Astrocyte (in vitro differentiated cells and primary cell): ENCODE results near the gene CPLX1. TPM values are rescaled to one million over a fixed set of nuclear protein-coding genes. Genes with fewer than 3 reads are reported as not detected.

Experiments
- DNase-seq: peaks from one replicate; pipeline ENCODE4 v3.0.0-alpha.2; 2010; ENCODE audit warnings: low read depth
- FAIRE-seq: peaks from 2 replicates; lab custom pipeline; 2011; peaks lifted over from hg19 to GRCh38; lab: Jason Lieb, UNC
- H2AFZ ChIP-seq: 2 replicates; pipeline ENCODE4 v1.6.0; 2012; ENCODE audit warnings: low read depth, low read length, inconsistent platforms
- H3K27ac ChIP-seq: 2 replicates; pipeline ENCODE4 v1.5.1; 2011; ENCODE audit warnings: low read depth, low read length, inconsistent platforms
- H3K27me3 ChIP-seq: 2 replicates; pipeline ENCODE4 v1.6.0; 2011; ENCODE audit warnings: low read length, inconsistent platforms; ENCODE audit not compliant: insufficient read depth
- H3K36me3 ChIP-seq: 2 replicates; pipeline ENCODE4 v1.5.1; 2011; ENCODE audit warnings: low read length, inconsistent platforms; ENCODE audit not compliant: insufficient read depth
- H3K4me1 ChIP-seq: 2 replicates; pipeline ENCODE4 v1.5.1; 2011; ENCODE audit warnings: low read length, inconsistent platforms; ENCODE audit not compliant: insufficient read depth
- H3K4me2 ChIP-seq: 2 replicates; pipeline ENCODE4 v1.6.0; 2012; ENCODE audit warnings: low read length, inconsistent platforms
- H3K4me3 ChIP-seq: 2 replicates; pipeline ENCODE4 v1.5.1; 2011; ENCODE audit warnings: low read depth, mild to moderate bottlenecking, low read length, inconsistent platforms; ENCODE audit not compliant: insufficient read depth
- H3K79me2 ChIP-seq: 2 replicates; pipeline ENCODE4 v1.6.0; 2012; ENCODE audit warnings: mild to moderate bottlenecking, low read length, inconsistent platforms; ENCODE audit not compliant: insufficient read depth
- H3K9ac ChIP-seq: 2 replicates; pipeline ENCODE4 v1.6.0; 2012; ENCODE audit warnings: mild to moderate bottlenecking, low read length, inconsistent platforms
- H3K9me3 ChIP-seq: 2 replicates; pipeline ENCODE4 v1.5.1; 2012; ENCODE audit warnings: low read depth, mild to moderate bottlenecking, low read length, inconsistent platforms; ENCODE audit not compliant: insufficient read depth
- H4K20me1 ChIP-seq: 2 replicates; pipeline ENCODE4 v1.6.0; 2012; ENCODE audit warnings: low read length, inconsistent platforms; ENCODE audit not compliant: insufficient read depth
- H3K27ac Mint-ChIP-seq: one replicate; pipeline ENCODE4 v1.8.0; 2021; ENCODE audit warnings: mild to moderate bottlenecking, mixed read lengths; ENCODE audit not compliant: unreplicated experiment
- H3K27me3 Mint-ChIP-seq: one replicate; pipeline ENCODE4 v1.8.0; 2021; ENCODE audit warnings: low read depth, mixed read lengths; ENCODE audit not compliant: unreplicated experiment
- H3K36me3 Mint-ChIP-seq: one replicate; pipeline ENCODE4 v1.8.0; 2021; ENCODE audit warnings: low read depth, mixed read lengths; ENCODE audit not compliant: unreplicated experiment
- H3K4me1 Mint-ChIP-seq: one replicate; pipeline ENCODE4 v1.8.0; 2021; ENCODE audit warnings: low read depth, mixed read lengths; ENCODE audit not compliant: unreplicated experiment
- H3K4me3 Mint-ChIP-seq: one replicate; pipeline ENCODE4 v1.8.0; 2021; ENCODE audit warnings: mild to moderate bottlenecking, moderate library complexity, mixed read lengths; ENCODE audit not compliant: unreplicated experiment
- H3K9me3 Mint-ChIP-seq: one replicate; pipeline ENCODE4 v1.8.0; 2021; ENCODE audit warnings: mild to moderate bottlenecking, mixed read lengths; ENCODE audit not compliant: unreplicated experiment
- CTCF ChIP-seq: IDR thresholded peaks from 2 replicates; pipeline ENCODE4 v1.5.1; 2011; ENCODE audit warnings: low read depth, mild to moderate bottlenecking, inconsistent platforms, low read length, moderate library complexity; ENCODE audit not compliant: insufficient read depth
- EZH2 ChIP-seq: IDR thresholded peaks from 2 replicates; pipeline ENCODE4 v1.6.1; 2012; ENCODE audit warnings: mild to moderate bottlenecking, low read length, inconsistent platforms; ENCODE audit not compliant: insufficient read depth
- total RNA-seq: library from RNA; stranded (reverse); gene quantifications from 2 replicates; pipeline ENCODE4 v1.2.1, GENCODE V29; 2021

CPLX1 gene
- total RNA-seq, 1 donor from 2014 or later: 1.9 TPM

GRCh38 chr4:735583-735982, 90.3 kb downstream of the CPLX1 start:
- Histone ChIP-seq H3K27me3 (no peaks in the 10 kb centered on the region), H3K4me3 (no peak overlapping the region), H3K27ac (no peak overlapping the region), H3K36me3 (peaks cover 38% of the 10 kb centered on the region), H2AFZ (no peak overlapping the region), H3K9ac (no peak overlapping the region), H3K9me3 (no peaks in the 10 kb centered on the region), H3K4me1 (peaks cover 2% of the 10 kb centered on the region), H3K4me2 (no peak overlapping the region), H3K79me2 (peaks cover 4% of the 10 kb centered on the region), H4K20me1 (peaks cover 32% of the 10 kb centered on the region)
- Mint-ChIP-seq H3K27ac (no peak overlapping the region), H3K36me3 (peaks cover 23% of the 10 kb centered on the region), H3K4me3 (no peak overlapping the region), H3K4me1 (no peaks in the 10 kb centered on the region), H3K27me3 (no peaks in the 10 kb centered on the region), H3K9me3 (no peaks in the 10 kb centered on the region)
- no peak for DNase-seq
- no peak for FAIRE-seq
- no peak for TF ChIP-seq EZH2
- TF ChIP-seq CTCF: no peak

Other genes with a start within 250 kb of the CPLX1 start
- gene TMEM271, start 249.8 kb downstream of the CPLX1 start, total RNA-seq: 4.4 and 6.2 TPM in 2 replicates
- gene PDE6B, start 200.6 kb downstream of the CPLX1 start, total RNA-seq: 2.8 and 3.7 TPM in 2 replicates
- gene ATP5ME, start 151.9 kb downstream of the CPLX1 start, total RNA-seq: 255 and 263 TPM in 2 replicates
- 17.5 and 21.9 TPM in 2 replicates for gene MYL5, start 151.6 kb downstream of the CPLX1 start, total RNA-seq
- gene SLC49A3, start 137.0 kb downstream of the CPLX1 start, total RNA-seq: 6.2 and 9.2 TPM in 2 replicates
- gene PCGF3, start 120.3 kb downstream of the CPLX1 start, total RNA-seq: 61.1 and 65.7 TPM in 2 replicates
- gene GAK, start 106.2 kb upstream of the CPLX1 start, total RNA-seq: 86.9 and 89.9 TPM in 2 replicates
- gene TMEM175, start 106.3 kb upstream of the CPLX1 start, total RNA-seq: 22.1 and 27.8 TPM in 2 replicates
- 19.0 and 20.2 TPM in 2 replicates for gene DGKQ, start 147.4 kb upstream of the CPLX1 start, total RNA-seq
- 20.5 and 27.0 TPM in 2 replicates for gene IDUA, start 160.9 kb upstream of the CPLX1 start, total RNA-seq
- 0.34 and 0.38 TPM in 2 replicates for gene SLC26A1, start 167.3 kb upstream of the CPLX1 start, total RNA-seq
- gene FGFRL1, start 185.5 kb upstream of the CPLX1 start, total RNA-seq: 64.2 and 64.9 TPM in 2 replicates